Ishikawa (cell line): Measurements from ENCODE around the gene IL17RD.

Source experiments
- CEBPB ChIP-seq: IDR thresholded peaks from 2 replicates; pipeline ENCODE4 v1.6.1; 2012
- EP300 ChIP-seq: IDR thresholded peaks from 2 replicates; pipeline ENCODE4 v1.6.1; 2012; ENCODE audit warnings: borderline replicate concordance
- RAD21 ChIP-seq: IDR thresholded peaks from 2 replicates; pipeline ENCODE4 v1.6.1; 2012; ENCODE audit warnings: low read depth
- REST ChIP-seq: IDR thresholded peaks from 2 replicates; pipeline ENCODE4 v1.6.1; 2012; ENCODE audit warnings: low read depth, mild to moderate bottlenecking
- TF ChIP-seq, protein P1 (sequence below): IDR thresholded peaks from 2 replicates; pipeline ENCODE4 v1.6.1; 2012

GRCh38 chr3:57094575-57094974, 70.6 kb downstream of the IL17RD start:
- no peak for TF ChIP-seq RAD21
- TF ChIP-seq EP300: no peak
- TF ChIP-seq REST: no peak
- no peak for TF ChIP-seq CEBPB
- TF ChIP-seq, protein P1, sequence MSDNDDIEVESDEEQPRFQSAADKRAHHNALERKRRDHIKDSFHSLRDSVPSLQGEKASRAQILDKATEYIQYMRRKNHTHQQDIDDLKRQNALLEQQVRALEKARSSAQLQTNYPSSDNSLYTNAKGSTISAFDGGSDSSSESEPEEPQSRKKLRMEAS: no peak
